ENCODE results near the gene PDPK1.
"Not testable (repeated sequence)": the region's sequence is repeated elsewhere in the genome, so short reads cannot be mapped to it uniquely, and the experiment has no call there.

PDPK1 gene

DNA sequence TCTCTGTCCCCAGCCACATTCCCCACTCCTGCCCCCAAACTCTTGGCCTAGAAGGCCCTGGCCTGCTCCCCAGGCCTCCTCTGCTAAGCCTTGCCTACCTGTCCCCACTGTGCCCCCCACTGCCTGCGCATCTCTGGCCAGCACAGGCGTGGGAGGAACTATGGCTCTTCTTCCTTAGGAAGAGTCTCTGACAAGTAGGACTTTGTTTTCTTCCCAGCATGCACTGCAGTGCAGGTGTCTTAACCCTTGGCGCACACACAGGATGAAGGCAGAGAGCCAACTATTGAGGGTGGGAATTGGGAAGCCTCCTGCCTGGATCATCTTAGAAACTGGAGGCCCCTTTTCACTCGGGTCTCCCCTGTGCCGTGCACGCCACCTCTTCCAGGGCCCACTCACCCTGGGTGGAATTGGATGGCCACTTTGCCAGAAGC, 14.0 kb upstream of the PDPK1 start:
- DNase-seq (ENCODE audit: low spot score) = no peak

DNA sequence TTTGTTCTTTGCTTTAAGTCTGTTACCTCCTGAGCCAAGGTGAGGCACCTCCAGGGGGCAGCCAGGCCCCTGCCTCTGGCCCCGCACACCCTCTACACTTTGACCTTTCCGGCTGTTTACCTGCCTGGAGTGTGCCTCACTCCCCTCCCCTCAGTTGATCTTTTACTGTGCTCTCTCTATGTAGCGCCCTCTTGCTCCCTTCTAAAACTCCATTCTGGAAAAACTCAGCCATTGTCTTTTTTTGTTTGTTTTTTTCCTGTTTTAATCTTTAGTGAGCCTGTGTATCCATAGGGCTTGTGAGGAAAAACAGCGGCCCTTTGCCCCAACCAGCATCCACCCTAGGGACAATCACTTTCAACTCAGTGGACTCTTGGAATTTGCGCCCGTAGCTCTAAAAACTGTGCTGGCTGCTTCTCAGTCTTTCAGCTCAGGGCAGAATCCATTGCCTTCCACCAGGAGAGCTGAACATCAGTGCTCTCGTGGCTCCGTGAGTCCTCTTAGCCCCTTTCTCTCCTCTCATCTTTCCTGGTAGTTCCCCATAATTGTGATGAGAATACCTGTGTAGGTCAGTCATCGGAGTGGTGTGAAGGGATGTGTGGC, 13.4 kb upstream of the PDPK1 start:
- no peak for DNase-seq (ENCODE audit: low spot score)

DNA sequence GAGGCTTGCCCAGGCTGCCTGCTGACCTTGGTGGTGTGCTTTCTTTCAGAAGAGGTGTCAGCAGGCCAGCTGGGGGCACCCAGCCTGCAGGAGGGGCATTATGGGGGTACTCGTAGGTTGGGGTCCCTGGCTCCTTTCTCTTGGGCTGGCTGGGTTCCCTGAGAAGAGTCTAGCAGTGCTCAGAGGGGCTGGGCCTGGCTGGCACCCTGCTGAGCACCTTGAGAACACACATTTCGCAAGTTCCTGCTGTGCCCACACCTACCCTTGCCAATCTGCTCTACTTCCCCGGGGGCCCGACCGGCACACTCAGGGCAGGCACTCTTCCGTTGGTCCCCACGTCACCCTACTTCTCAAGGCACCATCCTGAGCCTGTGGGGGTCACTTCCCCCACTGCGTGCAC, 11.7 kb upstream of the PDPK1 start:
- no peak for DNase-seq (ENCODE audit: low spot score)

DNA sequence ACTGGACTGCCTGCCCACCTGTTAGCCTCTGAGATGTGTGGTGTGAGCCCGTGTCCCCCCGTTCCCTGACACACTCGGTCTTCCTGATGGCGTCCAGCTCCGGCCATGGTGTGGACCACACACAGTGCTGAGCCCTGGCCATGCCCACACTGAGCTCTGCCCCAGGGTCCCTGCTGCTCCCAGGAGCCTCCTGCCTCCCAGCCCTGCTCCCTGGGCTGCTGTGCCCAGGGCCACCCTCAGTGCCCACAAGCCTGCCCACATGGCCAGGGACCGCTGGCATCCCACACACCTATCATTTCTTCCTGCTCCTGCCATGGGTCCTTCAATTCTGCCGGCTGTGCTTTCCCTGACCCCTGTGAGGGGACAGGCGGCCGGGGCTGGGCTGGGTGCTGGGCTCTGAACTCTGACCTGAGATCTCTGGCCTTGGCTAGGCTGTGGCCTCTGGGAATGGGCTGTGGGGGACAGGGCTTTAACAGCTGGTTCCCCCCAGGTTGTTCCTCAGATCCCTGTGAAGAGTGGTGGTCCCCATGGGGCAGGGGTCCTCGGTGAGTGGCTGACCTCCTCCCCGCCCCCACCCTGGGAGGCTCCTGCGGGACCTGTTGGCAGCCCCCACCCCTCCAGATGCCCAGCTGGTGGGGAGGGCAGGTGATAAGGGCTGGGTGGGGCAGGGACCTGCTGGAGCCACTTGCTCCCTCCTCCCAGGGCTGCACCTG, 10.6 kb upstream of the PDPK1 start:
- DNase-seq (ENCODE audit: low spot score) = no peak

DNA sequence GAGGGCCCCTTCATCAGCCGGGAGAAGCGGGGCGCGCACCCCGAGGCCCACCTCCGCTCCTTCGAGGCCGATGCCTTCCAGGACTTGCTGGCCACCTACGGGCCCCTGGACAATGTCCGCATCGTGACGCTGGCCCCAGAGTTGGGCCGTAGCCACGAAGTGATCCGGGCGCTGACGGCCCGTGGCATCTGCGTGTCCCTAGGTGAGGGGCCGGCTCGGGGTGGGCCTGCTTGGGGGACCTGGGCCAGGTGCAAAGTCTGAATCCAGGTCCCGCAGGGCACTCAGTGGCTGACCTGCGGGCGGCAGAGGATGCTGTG, 10.1 kb upstream of the PDPK1 start:
- DNase-seq (ENCODE audit: low spot score) = no peak

DNA sequence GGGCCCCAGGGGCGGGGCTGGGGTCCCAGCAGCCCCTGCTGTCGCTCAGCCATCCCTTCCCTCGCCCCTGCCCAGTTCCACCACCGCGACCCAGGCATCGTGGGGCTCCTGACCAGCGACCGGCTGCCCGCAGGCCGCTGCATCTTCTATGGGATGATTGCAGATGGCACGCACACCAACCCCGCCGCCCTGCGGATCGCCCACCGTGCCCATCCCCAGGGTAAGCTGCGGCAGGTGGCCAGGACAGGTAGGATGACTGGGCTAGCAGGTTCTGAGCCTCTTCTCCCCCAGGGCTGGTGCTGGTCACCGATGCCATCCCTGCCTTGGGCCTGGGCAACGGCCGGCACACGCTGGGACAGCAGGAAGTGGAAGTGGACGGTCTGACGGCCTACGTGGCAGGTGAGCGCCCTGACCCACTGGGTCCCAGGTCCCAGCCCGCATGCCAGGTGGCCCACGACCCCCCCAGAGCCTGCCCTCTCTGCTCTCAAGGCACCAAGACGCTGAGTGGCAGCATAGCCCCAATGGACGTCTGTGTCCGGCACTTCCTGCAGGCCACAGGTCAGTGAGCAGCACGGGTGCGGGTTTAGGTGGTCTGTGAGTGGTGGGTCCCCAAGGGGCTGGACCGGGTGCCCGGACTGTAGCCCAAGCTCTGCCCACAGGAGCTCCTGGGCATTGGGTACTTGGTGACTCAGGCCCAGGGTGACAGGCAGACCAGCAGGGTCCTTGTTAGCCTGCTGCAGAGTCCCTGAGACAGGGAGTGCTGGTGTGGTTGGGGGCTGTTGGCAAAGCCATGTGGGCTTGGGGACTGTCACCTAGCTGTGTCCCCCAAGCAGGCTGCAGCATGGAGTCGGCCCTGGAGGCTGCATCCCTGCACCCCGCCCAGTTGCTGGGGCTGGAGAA, 9.4 kb upstream of the PDPK1 start:
- DNase-seq (ENCODE audit: low spot score) = no peak

DNA sequence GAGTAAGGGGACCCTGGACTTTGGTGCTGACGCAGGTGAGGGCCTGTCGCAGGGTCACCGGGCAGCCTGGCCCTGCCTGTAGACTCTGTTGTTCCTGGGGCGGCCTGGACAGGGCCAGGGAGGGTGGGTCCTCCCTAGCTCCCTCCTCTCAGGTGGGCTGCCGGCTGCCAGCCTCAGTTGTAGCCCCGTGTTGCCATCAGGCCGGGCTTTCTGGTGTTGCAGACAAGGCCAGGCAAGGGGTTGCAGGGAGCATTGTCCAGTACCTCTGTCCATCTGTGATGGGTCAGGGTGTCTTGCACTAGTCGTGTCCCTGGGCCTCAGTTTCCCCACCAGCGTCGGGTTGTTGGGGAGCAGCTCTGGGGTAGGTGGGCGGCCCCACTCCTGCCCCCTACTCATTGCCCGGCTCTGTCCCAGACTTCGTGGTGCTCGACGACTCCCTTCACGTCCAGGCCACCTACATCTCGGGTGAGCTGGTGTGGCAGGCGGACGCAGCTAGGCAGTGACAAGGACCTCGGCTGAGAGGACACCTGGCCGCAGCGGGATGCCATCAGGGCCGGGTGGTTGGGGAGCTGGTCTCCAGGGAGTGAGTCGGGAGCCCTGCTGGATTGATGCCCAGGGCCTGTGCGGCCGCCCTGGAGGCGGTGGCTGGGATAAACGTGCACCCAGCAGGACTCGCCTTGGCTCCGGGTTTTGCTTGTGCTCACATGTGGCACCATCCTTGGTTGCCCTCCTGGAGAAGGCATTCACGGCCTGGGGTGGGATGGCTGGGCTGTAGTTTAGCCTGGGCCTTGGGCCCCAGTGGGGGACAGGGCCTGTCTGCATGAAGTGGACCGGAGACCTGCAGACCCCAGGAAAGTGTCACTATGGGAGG, 8.5 kb upstream of the PDPK1 start:
- DNase-seq (ENCODE audit: low spot score) = no peak

DNA sequence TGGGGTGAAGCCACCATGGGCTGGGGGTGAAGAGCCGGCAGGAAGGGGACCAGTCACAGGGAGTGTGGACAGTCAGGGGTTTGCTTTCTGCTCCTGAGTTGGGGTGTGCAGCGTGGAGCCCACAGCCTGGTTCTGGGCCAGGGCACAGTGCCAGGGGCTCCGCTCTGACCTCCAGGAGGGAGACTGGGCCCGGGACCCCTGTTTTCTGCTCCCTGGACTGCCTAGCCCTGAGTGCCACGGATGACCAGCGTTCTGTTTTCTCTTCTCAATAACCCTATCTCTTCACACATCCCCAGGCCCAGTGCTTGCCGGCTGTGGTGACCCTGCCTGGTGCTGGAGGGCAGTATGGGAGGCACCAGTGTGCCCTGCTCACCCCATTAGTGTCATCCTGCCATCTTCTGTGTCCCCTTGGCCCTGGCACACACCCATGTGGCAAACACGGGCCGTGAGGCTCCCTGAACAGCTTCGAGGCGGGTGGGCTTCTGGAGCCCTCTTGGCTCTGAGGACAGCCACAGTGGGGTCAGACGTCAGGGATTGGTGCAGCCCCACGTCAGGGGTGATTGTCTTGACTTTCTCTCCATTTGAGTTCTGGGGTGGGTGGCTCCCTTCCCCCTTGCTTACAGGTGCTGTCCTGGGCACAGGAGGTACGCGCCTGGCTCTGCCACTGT, 7.7 kb upstream of the PDPK1 start:
- DNase-seq (ENCODE audit: low spot score) = no peak

DNA sequence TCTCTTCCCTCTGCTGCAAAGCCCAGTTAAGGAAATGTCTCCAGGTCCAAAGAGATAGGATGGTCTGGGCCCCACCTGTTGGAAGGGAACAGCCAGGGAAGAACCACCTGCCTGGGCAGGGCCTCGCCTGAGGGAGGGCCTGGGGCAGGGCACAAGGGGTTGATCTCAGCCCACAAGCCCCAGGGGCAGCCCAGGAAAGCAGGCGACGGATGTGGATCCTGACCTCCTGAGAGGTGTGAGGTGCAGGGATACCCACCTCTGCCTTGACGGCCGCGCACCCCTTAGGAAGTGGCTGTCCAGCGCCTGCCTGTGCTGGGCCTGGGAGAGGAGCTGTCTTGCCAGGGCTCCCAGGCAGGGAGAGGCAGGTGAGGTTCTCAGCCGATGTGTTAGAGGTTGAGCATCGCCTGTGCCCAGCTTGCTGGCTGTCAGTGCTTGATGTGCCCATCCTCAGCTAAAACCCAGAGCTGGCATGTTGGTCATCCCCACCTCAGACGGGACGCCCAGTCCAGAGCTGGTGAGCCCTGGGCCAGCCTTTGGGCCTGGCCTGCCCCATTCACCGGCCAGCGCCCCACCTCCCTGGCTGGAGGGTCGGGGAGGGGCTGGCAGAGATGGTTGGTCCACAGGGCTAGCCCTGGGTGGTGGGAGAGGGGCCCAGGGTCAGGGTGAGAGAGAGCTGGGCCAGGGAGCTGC, 7.0 kb upstream of the PDPK1 start:
- DNase-seq (ENCODE audit: low spot score) = no peak

DNA sequence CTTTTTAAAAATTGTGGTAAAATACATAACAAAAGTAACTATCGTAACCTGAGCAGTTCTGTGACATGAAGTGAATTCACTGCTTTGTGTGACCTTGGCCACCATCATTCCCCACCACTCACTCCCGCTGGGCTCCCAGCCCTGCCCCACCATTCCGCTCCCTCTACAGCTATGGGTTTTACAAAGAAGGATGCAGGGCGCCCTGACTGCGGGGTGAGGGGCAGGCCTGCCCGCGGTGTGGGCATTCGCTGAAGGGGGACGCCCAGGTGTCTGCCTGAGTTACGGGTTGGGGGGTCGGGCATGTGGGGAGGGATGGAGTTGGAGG, 6.5 kb upstream of the PDPK1 start, which contains the start of gene CEMP1:
Gene CEMP1, minus strand, starts transcription at position 38 of the 325 bp plus-strand sequence. CDS start 335 bp downstream, outside the sequence.
- DNase-seq (ENCODE audit: low spot score) = no peak

DNA sequence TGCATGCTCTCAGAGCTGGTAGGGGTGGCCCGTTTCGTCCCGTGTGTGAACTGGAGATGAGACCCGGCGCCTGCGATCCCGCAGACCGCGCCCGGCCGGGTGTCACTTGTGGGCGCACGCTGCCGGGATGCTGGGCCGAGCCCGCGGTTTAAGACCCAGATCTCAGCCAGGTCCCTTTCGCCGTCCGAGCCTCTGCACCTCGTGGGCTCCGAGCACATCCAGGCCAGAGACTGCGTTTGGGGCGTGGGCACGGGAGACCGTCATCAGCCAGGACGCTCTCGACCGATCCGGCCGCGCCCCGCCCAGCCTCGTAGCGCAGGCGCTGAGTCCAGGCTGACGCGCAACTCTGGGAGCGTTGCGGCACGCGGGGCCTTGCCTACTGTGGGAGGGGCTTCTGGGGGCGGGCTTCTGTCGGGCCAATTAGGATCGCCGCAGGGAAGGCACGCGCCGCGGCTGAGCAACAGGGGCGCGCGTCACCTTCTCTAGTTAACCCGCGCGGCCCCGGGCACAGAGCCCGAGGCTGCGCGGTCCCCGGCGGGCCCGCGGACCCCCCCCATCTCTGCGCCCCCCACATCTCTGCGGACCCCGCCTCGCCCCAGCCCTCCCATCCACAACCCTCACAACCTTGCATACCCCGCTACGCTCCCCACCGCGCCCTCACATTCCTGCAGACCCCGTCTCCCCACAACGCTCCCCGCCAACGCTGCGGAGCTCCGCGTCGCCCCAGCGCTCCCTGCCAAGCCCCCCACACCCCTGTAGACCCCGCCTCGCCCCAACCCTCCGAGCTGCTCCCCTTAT, 5.9 kb upstream of the PDPK1 start:
- DNase-seq (ENCODE audit: low spot score) = peak; percentile 98

DNA sequence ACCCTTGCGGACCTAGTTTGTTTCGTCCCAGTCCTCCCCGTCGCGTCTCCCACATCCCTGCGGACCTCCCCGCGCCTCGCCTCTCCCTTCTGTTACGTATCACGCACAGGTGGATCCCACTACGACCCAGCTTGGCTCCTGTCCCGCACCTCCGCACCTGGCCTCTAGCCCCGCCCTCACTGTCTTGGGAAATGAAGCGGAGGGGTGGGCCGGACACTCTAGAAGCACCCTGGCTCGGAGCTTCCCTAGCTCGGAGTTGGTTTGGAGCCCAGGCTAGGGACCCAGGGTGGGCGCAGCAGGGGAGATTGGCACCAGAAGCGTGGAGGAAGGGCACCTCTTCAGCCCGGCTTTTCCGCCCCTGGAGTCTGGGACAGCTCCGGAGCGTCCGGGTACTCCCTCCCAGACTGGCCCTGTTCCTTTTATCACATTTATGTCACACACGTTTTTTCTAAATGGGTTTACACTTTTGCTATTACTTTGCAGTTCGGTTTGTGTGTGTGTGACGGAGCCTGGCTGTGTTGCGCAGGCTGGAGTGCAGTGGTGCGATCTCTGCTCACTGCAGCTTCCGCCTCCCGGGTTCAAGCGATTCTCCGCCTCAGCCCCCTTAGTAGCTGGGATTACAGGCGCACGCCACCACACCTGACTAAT, 5.2 kb upstream of the PDPK1 start:
- DNase-seq (ENCODE audit: low spot score) = no peak

DNA sequence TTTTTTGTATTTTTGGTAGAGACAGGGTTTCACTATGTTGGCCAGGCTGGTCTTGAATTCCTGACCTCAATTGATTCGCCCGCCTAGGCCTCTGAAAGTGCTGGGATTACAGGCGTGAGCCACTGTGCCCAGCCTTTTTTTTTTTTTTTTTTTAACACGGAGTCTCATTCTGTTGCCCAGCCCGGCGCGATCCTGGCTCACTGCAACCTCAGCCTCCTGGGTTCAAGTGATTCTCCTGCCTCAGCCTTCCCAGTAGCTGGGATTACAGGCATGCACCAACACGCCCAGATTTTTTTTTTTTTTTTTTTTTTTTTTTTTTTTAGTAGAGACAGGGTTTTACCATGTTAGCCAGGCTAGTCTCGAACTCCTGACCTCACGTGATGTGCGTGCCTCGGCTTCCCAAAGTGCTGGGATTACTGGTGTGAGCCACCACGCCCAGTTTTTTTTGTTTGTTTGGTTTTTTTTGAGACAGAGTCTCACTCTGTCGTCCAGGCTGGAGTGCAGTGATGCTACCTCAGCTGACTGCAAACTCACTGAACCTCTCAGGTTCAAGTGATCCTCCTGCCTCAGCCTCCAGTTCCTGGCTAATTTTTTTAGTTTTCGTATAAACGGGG, 4.6 kb upstream of the PDPK1 start:
- not testable (repeated sequence) for DNase-seq (ENCODE audit: low spot score)

DNA sequence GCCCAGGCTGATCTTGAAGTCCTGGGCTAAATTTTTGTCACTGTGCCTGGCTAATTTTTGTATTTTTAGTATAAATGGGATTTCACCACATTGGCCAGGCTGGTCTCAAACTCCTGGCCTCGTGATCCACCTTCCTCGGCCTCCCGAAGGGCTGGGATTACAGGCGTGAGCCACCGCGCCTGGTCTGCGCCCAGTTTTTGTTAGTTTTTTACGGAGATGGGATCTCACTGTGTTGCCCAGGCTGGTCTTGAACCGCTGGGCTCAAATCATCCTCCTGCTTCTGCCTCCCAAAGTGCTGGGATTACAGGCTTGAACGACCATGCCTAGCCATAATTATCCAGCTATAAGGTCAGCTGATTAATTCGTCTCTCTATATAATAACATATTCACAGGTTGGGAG, 3.9 kb upstream of the PDPK1 start:
- DNase-seq (ENCODE audit: low spot score) = no peak

DNA sequence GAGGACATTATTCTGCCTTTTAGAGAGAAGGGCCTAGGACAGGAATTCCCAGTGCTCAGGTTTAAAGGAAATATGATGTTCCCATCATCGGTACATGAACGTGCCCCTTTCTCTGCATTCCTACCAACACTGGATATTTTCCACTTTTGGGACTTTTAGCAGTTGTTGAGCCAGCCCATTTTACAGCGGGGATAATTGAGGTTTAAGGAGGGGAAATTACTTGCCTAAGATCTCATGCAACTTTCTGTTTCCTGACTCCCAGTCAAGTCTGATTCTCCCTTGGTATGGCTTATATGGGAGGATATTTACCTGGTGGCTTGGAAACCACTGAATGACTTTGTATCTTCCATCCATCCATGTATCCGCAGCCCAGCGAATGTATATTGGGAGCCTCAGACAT, 3.5 kb upstream of the PDPK1 start:
- DNase-seq (ENCODE audit: low spot score) = not testable (repeated sequence)

DNA sequence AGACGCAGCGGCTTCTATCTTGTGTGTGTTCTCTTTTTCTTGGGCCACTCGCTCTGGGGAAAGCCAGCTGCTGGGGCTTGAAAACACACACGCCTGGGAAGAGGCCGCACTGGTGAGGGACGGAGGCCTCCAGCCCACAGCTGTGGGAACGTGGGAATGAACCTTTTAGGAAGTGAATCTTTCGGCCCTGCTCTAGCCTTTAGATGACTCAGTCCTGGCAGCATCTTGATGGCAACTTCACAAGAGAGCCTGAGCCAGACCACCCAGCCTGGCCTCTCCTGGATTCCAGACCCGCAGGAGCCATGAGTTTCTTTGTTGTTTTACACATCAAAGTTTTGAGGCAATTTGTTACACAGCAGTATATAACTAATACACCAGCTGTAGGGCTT, 2.2 kb upstream of the PDPK1 start:
- DNase-seq (ENCODE audit: low spot score) = peak; percentile 57

DNA sequence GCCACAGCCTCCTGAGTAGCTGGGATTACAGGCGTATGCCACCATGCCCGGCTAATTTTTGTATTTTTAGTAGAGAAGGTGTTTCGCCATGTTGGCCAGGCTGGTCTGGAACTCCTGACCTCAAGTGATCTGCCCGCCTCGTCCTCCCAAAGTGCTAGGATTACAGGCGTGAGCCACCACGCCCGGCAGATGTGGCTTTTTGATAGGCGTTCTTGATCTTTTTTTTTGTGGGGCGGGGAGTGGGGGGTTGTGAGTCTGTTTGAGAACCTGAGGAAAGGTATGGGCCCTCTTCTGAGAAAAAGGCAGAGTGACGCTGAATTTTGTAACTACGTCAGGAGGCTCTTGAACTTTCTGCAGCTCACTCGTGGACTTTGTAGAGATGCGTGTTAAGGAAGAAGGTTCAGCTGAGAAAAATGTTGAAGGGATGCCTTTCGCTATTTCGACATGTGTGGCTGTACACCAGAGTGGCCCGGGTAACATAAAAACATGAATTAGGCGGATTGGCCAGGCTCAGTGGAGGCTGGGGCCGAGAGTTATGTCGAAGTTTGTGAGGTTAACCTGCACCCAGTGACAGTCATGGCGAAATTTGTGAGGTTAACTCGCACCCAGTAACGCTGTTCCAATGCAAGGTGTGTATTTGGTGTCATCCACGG, 1.5 kb downstream of the PDPK1 start:
- DNase-seq (ENCODE audit: low spot score) = not testable (repeated sequence)

DNA sequence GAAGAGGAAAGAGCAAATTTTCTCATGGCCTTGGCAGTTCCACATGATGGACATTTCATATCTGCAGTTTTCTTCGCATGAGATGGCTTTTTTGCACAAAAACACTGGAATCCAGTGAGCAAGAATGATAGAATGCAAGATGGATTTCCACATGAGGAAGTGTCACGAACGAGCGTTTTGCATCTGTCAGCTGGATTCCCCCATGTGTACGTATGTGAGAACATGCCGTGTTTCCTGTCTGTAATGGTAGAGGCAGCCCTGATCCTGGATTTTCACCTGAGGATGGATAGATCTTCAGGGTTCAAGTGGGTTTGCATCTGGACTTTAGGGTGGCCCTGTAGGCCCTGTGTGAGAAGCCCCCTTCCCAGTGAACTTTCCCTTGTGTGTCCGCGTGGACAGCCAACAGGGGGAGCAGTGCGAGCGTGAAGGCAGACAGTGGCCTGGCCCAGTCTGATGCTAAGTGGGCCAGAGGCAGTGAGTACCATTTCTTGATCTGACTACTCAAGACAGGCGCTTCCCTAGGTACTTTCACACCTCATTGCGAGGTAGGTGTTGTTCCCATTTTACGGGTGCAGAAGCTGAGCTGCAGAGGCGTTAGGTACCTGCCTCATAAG, 2.1 kb downstream of the PDPK1 start:
- not testable (repeated sequence) for DNase-seq (ENCODE audit: low spot score)

Measured in GM03348 (cell line).